H9 (cell line): Measurements from ENCODE around the gene TMIGD3. TPM values are rescaled to one million over a fixed set of nuclear protein-coding genes. Genes with fewer than 3 reads are reported as not detected.

Experiments used
- DNase-seq: peaks from one replicate; pipeline ENCODE4 v3.0.0-alpha.2; 2017
- H2AFZ ChIP-seq: one replicate; pipeline ENCODE4 v1.6.1; 2013; ENCODE audit warnings: mild to moderate bottlenecking, low read length, control low read depth, moderate library complexity
- H2AK5ac ChIP-seq: 2 replicates; pipeline ENCODE4 v1.6.1; 2013; ENCODE audit warnings: low read length, control low read depth, mixed read lengths; ENCODE audit not compliant: insufficient read length
- H2BK120ac ChIP-seq: one replicate; pipeline ENCODE4 v1.6.1; 2013; ENCODE audit warnings: low read depth, mild to moderate bottlenecking, low read length, control low read depth, inconsistent platforms; ENCODE audit not compliant: poor library complexity, severe bottlenecking
- H2BK12ac ChIP-seq: 2 replicates; pipeline ENCODE4 v1.6.1; 2013; ENCODE audit warnings: low read length, control low read depth, mixed read lengths, low read depth; ENCODE audit not compliant: insufficient read length
- H2BK15ac ChIP-seq: 2 replicates; pipeline ENCODE4 v1.6.1; 2013; ENCODE audit warnings: low read depth, low read length, control low read depth
- H2BK20ac ChIP-seq: one replicate; pipeline ENCODE4 v1.6.1; 2013; ENCODE audit warnings: low read depth, mild to moderate bottlenecking, low read length, control low read depth, inconsistent platforms; ENCODE audit not compliant: poor library complexity, severe bottlenecking
- H2BK5ac ChIP-seq: 2 replicates; pipeline ENCODE4 v1.6.1; 2013; ENCODE audit warnings: low read length, control low read depth, mixed read lengths; ENCODE audit not compliant: insufficient read length
- H3K14ac ChIP-seq: 2 replicates; pipeline ENCODE4 v1.6.1; 2013; ENCODE audit warnings: low read length, control low read depth; ENCODE audit not compliant: insufficient read depth
- H3K18ac ChIP-seq: 2 replicates; pipeline ENCODE4 v1.6.1; 2013; ENCODE audit warnings: low read depth, mild to moderate bottlenecking, mixed read lengths, low read length, control low read depth; ENCODE audit not compliant: insufficient read length
- H3K23ac ChIP-seq: 2 replicates; pipeline ENCODE4 v1.6.1; 2013; ENCODE audit warnings: low read length, control low read depth, mixed read lengths, low read depth; ENCODE audit not compliant: insufficient read length
- H3K23me2 ChIP-seq: 2 replicates; pipeline ENCODE4 v1.6.1; 2013; ENCODE audit warnings: low read depth, mild to moderate bottlenecking, mixed read lengths, low read length, control low read depth; ENCODE audit not compliant: insufficient read length, poor library complexity, severe bottlenecking
- H3K27ac ChIP-seq: 2 replicates; pipeline ENCODE4 v1.5.1; 2013; ENCODE audit warnings: low read length, control low read depth, mixed read lengths, low read depth; ENCODE audit not compliant: insufficient read length
- H3K27me3 ChIP-seq: 2 replicates; pipeline ENCODE4 v1.6.1; 2013; ENCODE audit warnings: low read length, control low read depth, inconsistent platforms; ENCODE audit not compliant: insufficient read depth
- H3K4ac ChIP-seq: 2 replicates; pipeline ENCODE4 v1.6.1; 2013; ENCODE audit warnings: low read depth, mild to moderate bottlenecking, control low read depth, inconsistent platforms, low read length, moderate library complexity
- H3K4me1 ChIP-seq: 2 replicates; pipeline ENCODE4 v1.6.1; 2013; ENCODE audit warnings: low read length, control low read depth, inconsistent platforms; ENCODE audit not compliant: insufficient read depth
- H3K4me2 ChIP-seq: 2 replicates; pipeline ENCODE4 v1.6.1; 2013; ENCODE audit warnings: low read length, control low read depth, mixed read lengths; ENCODE audit not compliant: insufficient read length, insufficient read depth
- H3K56ac ChIP-seq: 2 replicates; pipeline ENCODE4 v1.6.1; 2013; ENCODE audit warnings: low read depth, mild to moderate bottlenecking, mixed read lengths, low read length, control low read depth; ENCODE audit not compliant: insufficient read length
- H3K79me1 ChIP-seq: 2 replicates; pipeline ENCODE4 v1.6.1; 2013; ENCODE audit warnings: low read depth, mild to moderate bottlenecking, moderate library complexity, low read length, control low read depth, inconsistent platforms; ENCODE audit not compliant: insufficient read depth, poor library complexity, severe bottlenecking
- H3K79me2 ChIP-seq: 2 replicates; pipeline ENCODE4 v1.6.1; 2013; ENCODE audit warnings: low read length, control low read depth, inconsistent platforms; ENCODE audit not compliant: insufficient read depth
- H3K9ac ChIP-seq: 2 replicates; pipeline ENCODE4 v1.6.1; 2013; ENCODE audit warnings: low read length, control low read depth, mixed read lengths; ENCODE audit not compliant: insufficient read length; ENCODE audit errors: extremely low read depth
- H3K9me3 ChIP-seq: one replicate; pipeline ENCODE4 v1.6.1; 2013; ENCODE audit warnings: low read depth, low read length, inconsistent platforms; ENCODE audit not compliant: control insufficient read depth
- H3T11ph ChIP-seq: one replicate; pipeline ENCODE4 v1.6.1; 2013; ENCODE audit warnings: mild to moderate bottlenecking, low read length, control low read depth, inconsistent platforms
- H4K20me1 ChIP-seq: one replicate; pipeline ENCODE4 v1.6.1; 2013; ENCODE audit not compliant: control insufficient read depth, insufficient read length, insufficient read depth
- H4K5ac ChIP-seq: 2 replicates; pipeline ENCODE4 v1.6.1; 2013; ENCODE audit warnings: low read depth, mild to moderate bottlenecking, mixed read lengths, low read length, control low read depth; ENCODE audit not compliant: insufficient read length
- H4K8ac ChIP-seq: replicated peaks from 2 replicates; pipeline ENCODE4 v1.6.1; 2013; ENCODE audit warnings: low read length, control low read depth, mixed read lengths, low read depth; ENCODE audit not compliant: insufficient read length
- H4K91ac ChIP-seq: 2 replicates; pipeline ENCODE4 v1.6.1; 2013; ENCODE audit warnings: low read depth, mild to moderate bottlenecking, moderate library complexity, mixed read lengths, low read length, control low read depth; ENCODE audit not compliant: insufficient read length
- H3K27ac Mint-ChIP-seq, 3 experiments: 2 replicates in 2 of 3; 3 replicates in 1 of 3; pipeline ENCODE4 v1.8.0; 2020 to 2021; ENCODE audit warnings: mixed read lengths in 3 of 3, mild to moderate bottlenecking in 1 of 3, moderate library complexity in 1 of 3
- H3K27me3 Mint-ChIP-seq: 2 replicates; pipeline ENCODE4 v1.8.0; 2021; ENCODE audit warnings: low read depth, mild to moderate bottlenecking, moderate library complexity, mixed read lengths
- H3K36me3 Mint-ChIP-seq, 3 experiments: 2 replicates in 2 of 3; 3 replicates in 1 of 3; pipeline ENCODE4 v1.8.0; 2020 to 2021; ENCODE audit warnings: low read depth in 3 of 3, mixed read lengths in 3 of 3; ENCODE audit not compliant: insufficient read depth in 1 of 3
- H3K4me1 Mint-ChIP-seq, 2 experiments: 2 replicates each; pipeline ENCODE4 v1.8.0; 2020; ENCODE audit warnings: mixed read lengths in 2 of 2
- H3K4me3 Mint-ChIP-seq, 2 experiments: 2 replicates in 1 of 2; 3 replicates in 1 of 2; pipeline ENCODE4 v1.8.0; 2020 to 2021; ENCODE audit warnings: mild to moderate bottlenecking in 2 of 2, mixed read lengths in 2 of 2, moderate library complexity in 1 of 2
- H3K9me3 Mint-ChIP-seq, 2 experiments: 2 replicates in 1 of 2; 3 replicates in 1 of 2; pipeline ENCODE4 v1.8.0; 2020; ENCODE audit warnings: mild to moderate bottlenecking in 2 of 2, mixed read lengths in 2 of 2, moderate library complexity in 1 of 2
- CTCF ChIP-seq: fragments of 200-600 bp; sonication (generic); conservative IDR thresholded peaks from 3 replicates; pipeline ENCODE4 v1.8.0; 2021; ENCODE audit warnings: antibody characterized with exemption, mild to moderate bottlenecking
- WGBS: extraction: QIAGEN DNeasy Blood & Tissue Kit; methylation state at CpG from one replicate; pipeline ENCODE4 v1.1.7; 2013; ENCODE audit warnings: missing lambda C conversion rate, low lambda C conversion rate, mixed read lengths; ENCODE audit not compliant: insufficient read length; ENCODE audit errors: extremely low coverage; 5-methylcytosine and 5-hydroxymethylcytosine counted together
- total RNA-seq: library from RNA; stranded (reverse); gene quantifications from 2 replicates; pipeline ENCODE4 v1.2.1, GENCODE V29; 2021

The TMIGD3 gene
- total RNA-seq, 1 experiment from 2014 or later: not detected

- Mint-ChIP-seq H3K27ac (no peak overlapping the region), H3K36me3 (no peaks in the 10 kb centered on the region), H3K27me3 (peaks cover 3% of the 10 kb centered on the region), H3K9me3 (no peaks in the 10 kb centered on the region), H3K4me3 (no peak overlapping the region), H3K4me1 (0 out of 4 replicates have a peak, but pooled peaks cover 0 to 6% of the 10 kb centered on the region in 2 experiments)
- Histone ChIP-seq H3K18ac (no peak overlapping the region), H3K9ac (no peak overlapping the region), H3K79me2 (no peaks in the 10 kb centered on the region), H3K56ac (no peak overlapping the region), H3K27ac (no peak overlapping the region), H4K8ac (no peak overlapping the region), H3K4ac (no peak overlapping the region), H3T11ph (no peak overlapping the region), H4K20me1 (no peaks in the 10 kb centered on the region), H3K14ac (no peak overlapping the region; the same call in none of the 2 replicates), H2BK20ac (no peak overlapping the region), H2BK15ac (no peak overlapping the region), H2BK5ac (no peak overlapping the region), H3K79me1 (no peaks in the 10 kb centered on the region), H3K23ac (no peak overlapping the region), H3K23me2 (no peaks in the 10 kb centered on the region), H3K9me3 (no peaks in the 10 kb centered on the region), H2AFZ (no peak overlapping the region), H3K27me3 (no peaks in the 10 kb centered on the region), H3K4me2 (no peak overlapping the region), H3K4me1 (no peaks in the 10 kb centered on the region), H2AK5ac (no peak overlapping the region), H2BK12ac (no peak overlapping the region), H4K5ac (no peak overlapping the region), H2BK120ac (no peak overlapping the region), H4K91ac (no peak overlapping the region)
- WGBS: no CpG with 5 or more reads among the region's 40 CpGs
- no peak for TF ChIP-seq CTCF
- peak; percentile 34 for DNase-seq
These were observed 12.0 kb upstream of the TMIGD3 start for GRCh38 chr1:111515291-111516004.
